GM18520 (cell line): Measurements from ENCODE around the gene PPP4C.

ENCODE experiments used
- ATAC-seq: cut with Tn5 transposase; IDR thresholded peaks from one replicate; pipeline ENCODE4 v1.9.1; 2021; ENCODE audit not compliant: unreplicated experiment

The PPP4C gene

DNA sequence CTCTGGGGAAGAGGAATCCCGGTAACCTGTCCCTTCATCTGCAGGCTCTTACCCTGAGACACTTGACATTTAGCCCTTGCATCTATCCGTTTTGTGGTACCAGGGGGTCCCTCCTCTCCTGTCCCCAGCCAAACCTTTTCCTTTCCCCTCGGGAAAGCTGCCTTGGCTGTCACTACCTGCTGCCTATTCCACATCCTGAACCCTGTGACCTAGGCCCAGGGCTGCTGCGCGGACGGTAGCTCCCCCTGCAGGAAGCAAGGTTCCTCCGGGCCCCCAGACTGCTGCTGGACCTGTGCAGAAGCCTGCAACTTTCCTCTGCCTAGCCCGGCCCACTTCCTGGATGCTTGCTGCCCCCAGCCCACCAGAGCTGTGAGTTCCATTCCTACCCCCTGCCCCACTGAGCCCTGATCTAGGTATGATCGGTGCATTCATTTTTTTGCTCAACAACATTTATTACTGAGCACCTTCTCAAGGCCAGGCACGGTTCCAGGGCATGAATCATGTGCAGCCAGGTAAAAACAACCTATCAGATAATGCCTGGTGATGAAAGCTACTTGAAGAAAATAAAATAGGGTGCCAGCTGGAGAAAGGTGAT is 20.7 kb upstream of the PPP4C start:
- ATAC-seq = no peak

DNA sequence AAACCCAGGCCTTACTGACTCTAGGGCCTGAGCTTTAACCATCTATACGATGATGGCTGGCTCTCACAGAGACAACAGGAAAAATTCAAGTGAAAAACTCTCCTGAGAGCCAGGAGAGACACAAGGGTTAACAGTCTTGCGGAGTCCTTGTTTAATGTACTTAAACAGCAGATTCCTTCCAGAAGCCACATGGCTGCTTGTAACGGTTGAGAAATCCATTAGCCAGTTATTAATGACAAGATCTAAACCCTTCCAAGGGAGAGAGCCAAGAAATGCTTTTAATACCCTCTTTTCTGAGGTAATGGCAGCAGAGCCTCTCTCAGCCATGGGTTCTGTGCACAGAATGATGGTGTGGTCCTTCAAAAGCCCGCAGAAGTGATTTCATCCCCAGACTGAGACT is 15.4 kb upstream of the PPP4C start:
- ATAC-seq = no peak

DNA sequence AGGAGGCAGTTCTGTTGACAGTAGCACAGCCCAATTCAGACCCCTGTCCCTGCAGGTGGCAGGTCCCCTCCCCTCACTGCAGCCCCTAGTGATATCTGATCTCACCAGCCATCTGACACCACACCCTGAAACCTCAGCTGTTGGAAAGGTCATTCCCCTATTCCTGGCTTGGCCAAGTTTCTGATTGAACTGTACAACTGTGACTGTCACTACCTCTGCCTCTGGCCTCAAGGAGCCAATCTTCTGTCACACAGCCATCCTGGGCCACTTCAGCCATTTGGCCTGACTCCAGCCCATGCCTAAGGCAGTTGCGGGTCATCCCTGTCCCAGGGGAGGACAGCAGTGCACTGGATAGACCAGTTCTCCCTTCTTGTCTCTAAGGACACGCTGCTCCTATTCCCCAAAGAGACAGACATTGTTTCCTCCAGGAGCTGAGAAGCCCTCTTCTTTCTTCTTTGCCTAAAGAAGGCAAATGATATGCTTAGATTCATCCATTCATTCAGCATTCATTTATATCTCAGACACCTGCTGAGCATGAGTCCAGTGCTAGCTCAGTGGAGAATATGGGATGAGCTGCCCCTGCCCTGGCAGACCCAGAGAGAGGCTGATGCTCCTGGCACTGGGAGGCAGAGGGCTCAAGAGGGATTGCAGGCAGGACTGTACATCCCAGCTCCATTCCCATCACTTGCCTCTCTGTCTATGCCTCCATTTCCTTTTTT is 14.8 kb upstream of the PPP4C start:
- ATAC-seq = no peak

DNA sequence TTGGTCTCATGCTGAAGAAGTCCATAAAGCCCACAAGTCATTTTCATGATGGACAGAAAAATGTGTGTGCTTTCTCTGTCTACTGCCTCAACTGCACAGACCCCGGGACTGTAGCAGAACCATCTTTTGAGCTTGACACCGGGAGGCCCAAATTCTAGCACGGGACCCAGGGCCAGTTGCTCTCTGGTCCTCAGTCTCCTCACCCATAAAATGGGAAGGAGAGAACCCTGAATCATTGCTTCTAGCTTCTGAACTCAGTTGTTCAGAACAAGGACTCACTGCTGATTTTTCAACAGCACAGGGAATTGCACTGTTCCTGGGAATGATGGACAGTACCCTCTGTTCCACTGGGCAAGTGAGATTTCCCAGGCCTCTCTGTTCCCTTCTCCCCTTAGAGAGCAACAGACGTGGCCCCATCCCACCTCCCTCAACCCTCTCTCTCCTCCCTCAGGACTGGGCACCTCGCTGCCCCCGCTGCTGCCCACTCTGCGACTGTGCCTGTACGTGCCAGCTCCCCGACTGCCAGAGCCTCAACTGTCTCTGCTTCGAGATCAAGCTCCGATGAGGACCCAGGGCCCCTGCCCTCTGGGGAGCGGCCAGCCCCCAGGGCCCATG is 12.4 kb upstream of the PPP4C start:
- ATAC-seq = no peak

DNA sequence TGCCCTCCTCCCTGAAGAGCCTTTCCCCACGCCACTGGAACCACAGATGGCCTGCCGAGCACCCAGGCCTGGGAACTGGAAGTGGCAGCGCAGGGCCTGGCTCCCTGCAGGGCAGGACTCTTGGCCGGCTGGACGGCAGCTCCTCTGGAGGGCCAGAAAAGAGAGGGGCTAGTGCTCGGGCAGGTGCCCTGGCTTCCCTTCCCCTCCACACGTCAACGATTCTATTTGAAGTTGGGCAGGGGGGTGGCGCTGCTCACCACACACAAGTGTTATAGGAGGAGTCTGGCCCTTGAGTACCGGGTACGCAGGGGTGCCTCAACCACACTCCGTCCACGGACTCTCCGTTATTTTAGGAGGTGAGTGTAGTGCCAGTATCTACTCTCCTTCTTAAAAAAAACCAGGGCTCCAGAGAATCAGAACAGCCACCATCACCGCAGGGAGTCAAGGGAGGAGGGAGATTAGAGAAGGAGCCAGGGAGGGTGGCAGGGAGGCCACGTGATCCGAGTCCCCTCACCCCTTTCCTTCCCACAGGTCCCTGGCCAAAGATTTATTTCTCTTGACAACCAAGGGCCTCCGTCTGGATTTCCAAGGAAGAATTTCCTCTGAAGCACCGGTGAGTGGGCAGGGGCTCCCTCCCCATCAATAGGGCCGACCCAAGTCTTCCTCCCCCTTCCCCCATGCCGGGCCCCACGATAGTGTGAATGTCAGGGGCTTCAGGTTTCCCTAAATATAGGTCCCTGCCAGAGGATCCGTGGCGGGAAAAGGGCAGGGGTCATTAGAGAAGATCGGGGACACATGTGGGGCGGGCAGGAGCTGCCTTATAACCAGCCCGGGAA is 11.7 kb upstream of the PPP4C start:
- no peak for ATAC-seq

DNA sequence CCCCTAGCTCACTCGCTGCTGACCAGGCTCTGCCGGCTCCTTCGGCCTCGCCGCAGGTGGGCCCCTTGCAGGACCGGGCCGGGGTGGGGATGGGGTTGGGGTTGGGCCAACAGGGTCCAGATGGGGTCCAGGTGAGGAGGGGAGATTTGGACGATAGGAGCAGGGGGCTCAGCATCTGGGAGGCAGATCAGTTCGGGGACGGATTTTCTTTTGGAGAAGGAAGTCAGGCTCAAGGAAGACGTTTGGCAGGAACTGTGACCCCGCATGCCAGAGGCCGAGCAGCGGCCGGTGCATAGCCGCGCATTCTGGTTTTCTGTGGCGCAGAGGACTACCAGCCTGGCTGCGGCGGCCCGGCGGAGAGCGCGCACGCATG is 11.1 kb upstream of the PPP4C start:
- ATAC-seq = no peak

DNA sequence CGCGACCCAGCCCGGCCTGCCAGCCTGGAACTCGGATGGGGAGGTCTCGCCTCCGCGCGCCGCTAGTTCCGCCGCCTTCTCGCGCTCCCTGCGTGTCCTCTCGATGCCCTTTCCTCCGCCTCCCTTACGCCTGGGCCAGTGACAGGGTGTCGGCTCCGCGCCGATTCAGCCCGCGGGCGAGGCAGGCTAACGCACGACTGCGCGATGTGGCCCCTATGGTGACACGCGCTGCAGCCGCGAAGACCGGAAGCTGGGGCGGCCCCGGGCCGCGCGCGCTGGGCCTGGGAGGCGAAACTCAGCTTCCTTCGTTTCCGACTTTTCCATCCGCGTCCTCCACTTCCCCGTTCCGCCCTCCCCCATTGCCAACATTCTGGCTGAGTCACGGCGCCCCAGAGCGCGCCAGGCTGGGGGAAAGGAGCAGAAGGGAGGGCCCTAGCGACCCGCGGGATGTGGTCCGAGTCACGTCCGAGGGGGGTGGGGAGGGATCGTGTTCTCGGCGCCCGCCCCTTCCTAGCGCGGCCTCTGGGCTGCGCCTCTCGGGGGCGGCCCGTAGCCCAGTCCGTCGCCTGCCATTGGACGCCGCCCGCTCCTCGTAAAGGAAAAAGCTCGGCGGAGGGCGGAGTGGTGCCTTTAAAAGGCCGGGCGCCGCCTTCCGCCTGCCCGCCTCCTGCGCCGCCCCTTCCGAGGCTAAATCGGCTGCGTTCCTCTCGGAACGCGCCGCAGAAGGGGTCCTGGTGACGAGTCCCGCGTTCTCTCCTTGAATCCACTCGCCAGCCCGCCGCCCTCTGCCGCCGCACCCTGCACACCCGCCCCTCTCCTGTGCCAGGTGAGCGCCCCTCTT is 10.5 kb upstream of the PPP4C start, which contains the start of gene ALDOA:
ALDOA (plus strand) TSS at position 659 of the 841 bp plus-strand sequence. CDS start 1,138 bp downstream, outside the sequence.
- ATAC-seq = peak; percentile 75

DNA sequence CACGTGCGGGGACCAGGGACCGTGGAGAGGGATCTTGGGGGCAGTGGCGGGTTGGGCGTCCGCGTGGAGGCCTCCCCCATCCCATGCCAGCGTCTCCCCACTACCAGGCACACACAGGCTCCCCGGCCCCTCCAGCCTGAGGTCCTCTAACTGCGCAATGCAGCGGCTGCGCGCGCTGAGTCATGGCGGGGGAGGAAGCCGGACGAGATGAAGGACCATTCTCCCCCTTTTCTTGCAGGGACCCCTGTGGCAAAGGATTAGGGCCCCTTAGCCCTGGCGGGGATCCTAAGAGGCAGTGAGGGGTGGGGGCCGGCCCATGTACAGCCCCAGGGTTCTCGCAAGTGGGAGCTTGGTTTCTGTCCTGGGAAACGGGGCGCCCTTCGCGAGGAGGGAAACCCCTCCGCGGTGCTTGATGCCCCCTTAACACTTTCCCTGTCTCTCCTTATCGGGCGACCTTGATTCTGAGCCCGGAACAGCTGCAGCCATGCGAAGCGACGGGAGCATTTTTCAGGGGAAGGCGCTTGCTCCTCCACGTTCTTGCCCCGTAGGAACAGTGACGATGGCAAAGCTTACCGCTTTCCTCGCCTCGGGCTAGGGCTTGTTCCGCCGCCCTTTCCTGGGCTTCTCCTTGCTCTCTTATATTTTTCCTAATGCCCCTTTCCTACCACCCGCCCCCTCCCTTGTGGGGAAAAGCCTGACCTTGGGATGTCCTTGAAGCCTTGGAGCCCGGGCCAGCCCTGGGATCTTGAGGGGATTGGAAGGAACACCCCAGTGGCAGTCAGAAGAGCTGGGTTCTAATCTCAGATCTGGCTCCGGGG is 9.6 kb upstream of the PPP4C start:
- ATAC-seq = no peak

DNA sequence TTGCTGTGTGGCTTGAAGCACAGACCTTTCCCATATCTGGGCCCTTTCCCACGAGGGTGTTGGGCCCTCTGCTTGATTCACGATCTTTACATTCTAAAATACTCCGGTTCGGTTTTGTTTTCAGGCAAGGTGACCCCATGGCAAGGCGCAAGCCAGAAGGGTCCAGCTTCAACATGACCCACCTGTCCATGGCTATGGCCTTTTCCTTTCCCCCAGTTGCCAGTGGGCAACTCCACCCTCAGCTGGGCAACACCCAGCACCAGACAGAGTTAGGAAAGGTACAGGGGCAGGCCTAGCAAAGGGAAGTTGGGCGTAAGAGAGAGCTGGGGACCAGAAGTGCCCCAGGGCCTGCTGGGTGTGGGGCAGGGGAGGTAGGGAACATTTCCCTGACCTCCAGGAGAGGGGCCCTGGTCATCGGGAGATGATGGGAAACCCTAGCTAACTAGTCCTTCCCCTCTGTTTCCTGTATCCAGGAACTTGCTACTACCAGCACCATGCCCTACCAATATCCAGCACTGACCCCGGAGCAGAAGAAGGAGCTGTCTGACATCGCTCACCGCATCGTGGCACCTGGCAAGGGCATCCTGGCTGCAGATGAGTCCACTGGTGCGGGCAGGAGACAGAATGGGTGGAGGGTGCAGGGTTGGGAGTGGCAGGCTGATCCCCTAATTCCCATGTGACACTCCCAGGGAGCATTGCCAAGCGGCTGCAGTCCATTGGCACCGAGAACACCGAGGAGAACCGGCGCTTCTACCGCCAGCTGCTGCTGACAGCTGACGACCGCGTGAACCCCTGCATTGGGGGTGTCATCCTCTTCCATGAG is 8.8 kb upstream of the PPP4C start:
- no peak for ATAC-seq

DNA sequence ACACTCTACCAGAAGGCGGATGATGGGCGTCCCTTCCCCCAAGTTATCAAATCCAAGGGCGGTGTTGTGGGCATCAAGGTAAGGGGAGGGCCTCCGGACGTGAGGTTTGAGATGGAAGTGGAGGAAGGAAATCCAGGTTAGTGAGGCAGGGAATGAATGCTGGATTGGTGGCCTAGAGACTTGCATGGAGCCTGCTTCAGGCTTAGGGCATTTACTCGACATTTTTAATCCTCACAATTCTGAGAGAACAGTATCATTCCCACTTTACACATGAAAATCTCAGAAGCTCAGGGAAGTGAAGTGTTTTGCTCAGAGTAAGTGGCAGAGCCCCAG is 8.2 kb upstream of the PPP4C start:
- no peak for ATAC-seq

DNA sequence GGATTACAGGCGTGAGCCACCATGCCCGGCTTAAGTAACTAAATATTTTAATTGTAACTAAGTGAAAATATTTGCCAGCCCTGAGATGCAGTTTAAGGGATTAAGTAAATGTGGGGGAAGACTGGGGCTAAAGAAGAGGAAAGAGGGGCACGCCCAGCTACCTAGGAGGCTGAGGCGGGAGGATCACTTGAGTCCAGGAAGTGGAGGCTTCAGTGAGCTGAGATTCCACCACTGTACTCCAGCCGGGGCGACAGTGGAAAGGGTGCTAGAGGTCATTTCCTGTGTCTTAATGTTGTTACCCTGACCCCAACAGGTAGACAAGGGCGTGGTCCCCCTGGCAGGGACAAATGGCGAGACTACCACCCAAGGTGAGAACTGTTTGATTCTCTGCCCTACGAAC is 7.5 kb upstream of the PPP4C start:
- ATAC-seq = no peak

DNA sequence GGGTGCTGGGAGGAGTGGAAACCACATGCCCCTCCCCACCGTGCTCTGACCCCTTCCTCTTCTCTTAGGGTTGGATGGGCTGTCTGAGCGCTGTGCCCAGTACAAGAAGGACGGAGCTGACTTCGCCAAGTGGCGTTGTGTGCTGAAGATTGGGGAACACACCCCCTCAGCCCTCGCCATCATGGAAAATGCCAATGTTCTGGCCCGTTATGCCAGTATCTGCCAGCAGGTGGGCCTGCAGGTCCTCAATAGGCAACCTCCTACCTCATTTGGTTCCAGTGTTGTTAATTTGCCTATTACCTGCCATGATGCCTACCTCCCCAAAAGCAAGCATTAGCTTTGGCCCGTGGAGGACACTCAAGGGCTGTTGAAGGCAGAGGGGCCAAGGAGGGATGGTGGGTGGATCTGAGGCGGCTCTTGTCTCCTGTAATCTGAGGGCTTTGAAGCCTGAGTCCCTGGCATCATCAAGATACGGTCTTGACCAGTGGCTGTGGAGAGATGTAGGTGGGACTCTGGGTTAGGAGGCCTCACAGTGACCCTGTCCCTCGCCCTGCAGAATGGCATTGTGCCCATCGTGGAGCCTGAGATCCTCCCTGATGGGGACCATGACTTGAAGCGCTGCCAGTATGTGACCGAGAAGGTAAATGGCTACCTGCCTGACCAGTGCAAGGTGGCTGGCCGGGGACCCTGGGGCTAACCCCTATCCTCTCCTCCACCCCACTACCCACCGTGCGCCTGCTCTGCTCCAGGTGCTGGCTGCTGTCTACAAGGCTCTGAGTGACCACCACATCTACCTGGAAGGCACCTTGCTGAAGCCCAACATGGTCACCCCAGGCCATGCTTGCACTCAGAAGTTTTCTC is 6.8 kb upstream of the PPP4C start:
- no peak for ATAC-seq

DNA sequence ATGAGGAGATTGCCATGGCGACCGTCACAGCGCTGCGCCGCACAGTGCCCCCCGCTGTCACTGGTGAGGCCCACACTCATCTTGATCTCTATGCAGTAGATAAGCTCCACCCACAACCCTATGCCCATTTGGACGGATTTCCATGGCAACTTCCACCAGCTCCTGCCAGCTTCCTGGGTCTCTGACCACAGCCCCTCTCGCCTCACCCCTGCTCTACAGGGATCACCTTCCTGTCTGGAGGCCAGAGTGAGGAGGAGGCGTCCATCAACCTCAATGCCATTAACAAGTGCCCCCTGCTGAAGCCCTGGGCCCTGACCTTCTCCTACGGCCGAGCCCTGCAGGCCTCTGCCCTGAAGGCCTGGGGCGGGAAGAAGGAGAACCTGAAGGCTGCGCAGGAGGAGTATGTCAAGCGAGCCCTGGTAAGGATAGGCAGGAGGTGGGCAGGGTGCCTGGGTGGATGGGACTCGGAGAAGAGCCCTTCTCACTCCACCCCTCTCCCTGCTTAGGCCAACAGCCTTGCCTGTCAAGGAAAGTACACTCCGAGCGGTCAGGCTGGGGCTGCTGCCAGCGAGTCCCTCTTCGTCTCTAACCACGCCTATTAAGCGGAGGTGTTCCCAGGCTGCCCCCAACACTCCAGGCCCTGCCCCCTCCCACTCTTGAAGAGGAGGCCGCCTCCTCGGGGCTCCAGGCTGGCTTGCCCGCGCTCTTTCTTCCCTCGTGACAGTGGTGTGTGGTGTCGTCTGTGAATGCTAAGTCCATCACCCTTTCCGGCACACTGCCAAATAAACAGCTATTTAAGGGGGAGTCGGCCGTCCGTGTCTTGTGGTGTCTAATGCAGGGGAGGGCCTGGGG is 6.0 kb upstream of the PPP4C start:
- no peak for ATAC-seq

DNA sequence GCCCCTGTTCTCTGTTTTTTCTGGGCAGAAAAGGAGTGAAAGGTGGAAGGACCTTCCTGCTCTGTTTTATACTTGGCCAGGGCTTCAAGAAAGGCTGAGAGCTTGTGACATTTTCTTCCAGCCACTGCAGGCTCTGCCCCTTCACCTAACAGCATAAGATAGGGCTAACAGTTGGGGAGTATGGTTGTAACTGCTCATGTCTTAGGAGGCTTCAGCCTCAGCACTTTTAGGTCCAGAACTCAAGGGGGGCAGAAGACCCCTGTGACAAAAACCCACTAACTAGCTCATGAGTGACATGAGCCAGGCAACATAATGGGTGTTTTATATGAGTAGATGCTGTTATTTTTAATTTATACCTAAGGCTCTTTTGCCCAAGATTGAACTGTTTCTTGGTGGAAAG is 5.3 kb upstream of the PPP4C start:
- no peak for ATAC-seq

DNA sequence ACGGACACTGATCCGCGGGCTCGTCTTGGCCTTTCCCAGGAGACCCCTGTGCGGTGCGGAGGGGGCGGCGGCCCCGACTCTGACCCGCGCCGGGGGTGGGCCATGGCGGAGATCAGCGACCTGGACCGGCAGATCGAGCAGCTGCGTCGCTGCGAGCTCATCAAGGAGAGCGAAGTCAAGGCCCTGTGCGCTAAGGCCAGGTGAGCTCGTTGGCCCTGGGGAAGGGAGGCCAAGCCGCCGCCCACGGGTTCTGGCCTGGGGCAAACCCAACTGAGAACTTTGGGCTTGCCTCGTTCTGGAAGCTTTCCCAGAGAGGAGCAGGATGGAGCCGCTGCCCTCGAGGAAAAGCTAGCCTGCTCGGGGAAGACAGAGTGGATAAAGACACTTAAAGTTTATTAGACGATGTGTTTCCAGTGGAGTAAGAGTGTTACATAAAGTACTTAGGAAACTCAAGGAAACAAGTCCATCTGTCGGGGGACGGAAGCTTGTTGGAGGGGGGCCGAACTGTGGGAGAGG is 540 bp downstream of the PPP4C start:
- no peak for ATAC-seq

DNA sequence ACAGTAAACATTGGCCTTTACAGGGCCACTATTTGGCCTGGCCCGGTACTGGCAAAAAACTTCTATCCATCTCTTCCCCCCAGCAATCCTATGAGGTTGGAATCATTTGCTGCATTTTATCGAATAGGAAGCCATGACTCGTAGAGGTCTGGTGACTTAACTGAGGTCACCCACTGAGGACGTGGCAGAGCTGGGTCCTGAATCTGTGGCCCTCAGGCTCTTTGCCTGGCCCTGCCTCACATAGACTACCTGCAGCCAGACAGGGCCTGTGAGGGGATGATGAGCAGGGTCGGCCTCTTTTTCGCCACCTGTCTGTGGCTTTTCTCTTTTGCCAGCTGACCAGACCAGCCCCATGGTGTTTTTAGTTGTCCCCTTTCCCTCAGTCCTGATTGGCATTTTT is 1.9 kb downstream of the PPP4C start:
- ATAC-seq = no peak

DNA sequence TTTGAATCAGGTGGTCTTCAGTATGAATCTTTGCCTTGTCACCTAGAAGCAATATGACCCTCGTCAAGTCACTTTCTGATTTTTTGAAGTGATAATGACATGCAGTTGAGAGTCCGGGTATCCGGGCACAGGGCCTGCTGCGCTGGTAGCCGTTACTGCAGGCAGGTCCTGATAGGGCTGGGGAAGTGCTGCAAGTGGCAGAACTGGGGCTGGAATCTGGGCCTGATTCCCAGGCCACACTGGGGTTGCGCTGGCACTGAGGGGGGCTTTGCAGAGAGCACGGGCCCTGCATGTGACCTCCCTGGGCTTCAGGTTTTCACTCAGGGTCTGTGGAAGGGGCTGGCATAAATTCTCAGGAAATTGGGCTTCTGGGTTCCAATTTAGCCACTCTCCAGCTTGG is 3.0 kb downstream of the PPP4C start:
- no peak for ATAC-seq
